ENCODE data around the gene KLK4. TPM values are rescaled to one million over a fixed set of nuclear protein-coding genes. Genes with fewer than 3 reads are reported as not detected.

Gene KLK4
- total and polyA plus RNA-seq, 10 of the 15 experiments (the other 5 are each of a cell fraction or from before 2014, with no cell fraction given), result 0.06 to 0.31 TPM; not detected in 8

DNA sequence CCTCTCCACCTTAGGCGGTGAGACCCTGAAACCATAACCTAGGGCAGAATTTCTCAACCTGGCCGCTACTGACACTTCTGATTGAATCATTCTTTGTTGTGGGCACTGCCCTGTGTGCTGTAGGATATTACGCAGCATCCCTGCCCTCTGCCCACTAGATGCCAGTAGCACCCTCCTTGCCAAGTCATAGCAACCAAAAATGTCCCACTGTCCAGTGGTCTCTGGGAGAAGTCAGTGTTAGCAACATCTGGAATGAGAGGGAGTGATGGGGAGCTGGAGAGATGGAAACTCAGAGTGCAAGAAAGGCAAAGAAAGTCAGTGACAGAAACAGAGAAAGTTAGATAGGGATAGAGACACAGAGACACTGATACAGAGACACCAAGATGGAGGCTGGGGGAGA is 13.6 kb downstream of the KLK4 start:
- peak overlapping the region; percentile 39 for H3K4me2 ChIP-seq (ENCODE audit: control insufficient read depth, insufficient read depth)
- ChIA-PET POLR2A (interaction anchor here (1.5 to 2.0 kb wide), 4 partner anchors 9 to 80 kb away, joined by 4 to 13 read pairs (median 6); no protein-coding TSS in a partner anchor), SMC1A (ENCODE audit: uncharacterized antibody, unreplicated experiment) (interaction anchor here (0.7 to 4.7 kb wide), 5 partner anchors 8 to 103 kb away, joined by 3 to 28 read pairs (median 7); no protein-coding TSS in a partner anchor), RAD21 (ENCODE audit: unreplicated experiment) (interaction anchor here (1.0 to 3.8 kb wide), 6 partner anchors 8 to 80 kb away, joined by 3 to 19 read pairs (median 3); no protein-coding TSS in a partner anchor), CTCF (interaction anchor here (0.6 to 4.0 kb wide), 9 partner anchors 8 to 442 kb away, joined by 3 to 33 read pairs (median 5); no protein-coding TSS in a partner anchor)
- H3K9me3 ChIP-seq (replicated peaks; ENCODE audit: control insufficient read depth, insufficient read depth, low read length), result peaks cover 6% of the 10 kb centered on the region; the same call in 1 of the 3 replicates
- ATAC-seq (peak; percentile 63), DNase-seq (ENCODE audit: low read depth, low spot score) (no peak), FAIRE-seq (no peak)
- intact Hi-C loops (cut with micrococcal nuclease; ENCODE audit: unreplicated experiment), result loop anchor here (2.0 to 10.0 kb wide), 4 partner anchors 60 to 543 kb away; no protein-coding TSS in a partner anchor
- in situ Hi-C loops (cut with MboI), result loop anchor here (10.0 kb wide), 1 partner anchor 543 kb away; no protein-coding TSS in a partner anchor
- H4K20me1 ChIP-seq (ENCODE audit: control insufficient read depth, insufficient read depth), result no peaks in the 10 kb centered on the region
- H3K79me2 ChIP-seq (ENCODE audit: control insufficient read depth, insufficient read depth, low read length), result no peaks in the 10 kb centered on the region
- no TSS peak for BruUV-seq (replicated peaks)
- peak overlapping the region; percentile 76 for H3K27ac ChIP-seq (ENCODE audit: control insufficient read depth, insufficient read depth)
- 8% methylated on average over 3 of the region's 3 CpGs for WGBS (ENCODE audit: insufficient coverage, insufficient replicate concordance, low lambda C conversion rate, missing lambda C conversion rate)
- no peak overlapping the region for H3K4me3 ChIP-seq
- no peak overlapping the region; the same call in 1 of the 2 replicates for H2AFZ ChIP-seq (ENCODE audit: control insufficient read depth, low read depth, low read length)
- peaks cover 21% of the 10 kb centered on the region for H3K4me1 ChIP-seq (ENCODE audit: control insufficient read depth, insufficient read depth, low read length)
- no peaks in the 10 kb centered on the region for H3K27me3 ChIP-seq (replicated peaks in 1 of 2; ENCODE audit: control insufficient read depth in 2 of 2, insufficient read depth in 2 of 2, low read length in 1 of 2)
- H3K9ac ChIP-seq (ENCODE audit: control insufficient read depth, insufficient read depth, low read length), result peak overlapping the region; percentile 3; the same call in 1 of the 2 replicates
- no peaks in the 10 kb centered on the region for H3K36me3 ChIP-seq (ENCODE audit: control insufficient read depth in 2 of 2, insufficient read depth in 2 of 2, low read length in 1 of 2)
- TF ChIP-seq ZNF622 (IDR thresholded peaks at IDR 0.05), result no peak
- no peak for TF ChIP-seq NFXL1 (IDR thresholded peaks at IDR 0.05; ENCODE audit: borderline replicate concordance)
- peak; percentile 27; the same call in 1 of the 2 replicates for TF ChIP-seq NBN (IDR thresholded peaks at IDR 0.05)
- TF ChIP-seq PKNOX1 (IDR thresholded peaks at IDR 0.05), result peak; percentile 46; the same call in 1 of the 2 replicates
- TF ChIP-seq, protein P1, sequence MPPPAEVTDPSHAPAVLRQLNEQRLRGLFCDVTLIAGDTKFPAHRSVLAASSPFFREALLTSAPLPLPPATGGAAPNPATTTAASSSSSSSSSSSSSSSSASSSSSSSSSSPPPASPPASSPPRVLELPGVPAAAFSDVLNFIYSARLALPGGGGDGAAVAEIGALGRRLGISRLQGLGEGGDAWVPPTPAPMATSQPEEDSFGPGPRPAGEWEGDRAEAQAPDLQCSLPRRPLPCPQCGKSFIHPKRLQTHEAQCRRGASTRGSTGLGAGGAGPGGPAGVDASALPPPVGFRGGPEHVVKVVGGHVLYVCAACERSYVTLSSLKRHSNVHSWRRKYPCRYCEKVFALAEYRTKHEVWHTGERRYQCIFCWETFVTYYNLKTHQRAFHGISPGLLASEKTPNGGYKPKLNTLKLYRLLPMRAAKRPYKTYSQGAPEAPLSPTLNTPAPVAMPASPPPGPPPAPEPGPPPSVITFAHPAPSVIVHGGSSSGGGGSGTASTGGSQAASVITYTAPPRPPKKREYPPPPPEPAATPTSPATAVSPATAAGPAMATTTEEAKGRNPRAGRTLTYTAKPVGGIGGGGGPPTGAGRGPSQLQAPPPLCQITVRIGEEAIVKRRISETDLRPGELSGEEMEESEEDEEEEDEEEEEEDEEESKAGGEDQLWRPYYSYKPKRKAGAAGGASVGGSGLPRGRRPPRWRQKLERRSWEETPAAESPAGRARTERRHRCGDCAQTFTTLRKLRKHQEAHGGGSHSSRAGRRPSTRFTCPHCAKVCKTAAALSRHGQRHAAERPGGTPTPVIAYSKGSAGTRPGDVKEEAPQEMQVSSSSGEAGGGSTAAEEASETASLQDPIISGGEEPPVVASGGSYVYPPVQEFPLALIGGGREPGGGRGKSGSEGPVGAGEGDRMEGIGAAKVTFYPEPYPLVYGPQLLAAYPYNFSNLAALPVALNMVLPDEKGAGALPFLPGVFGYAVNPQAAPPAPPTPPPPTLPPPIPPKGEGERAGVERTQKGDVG (CRISPR knock-in tag; IDR thresholded peaks at IDR 0.05), result 0 out of 2 replicates have a peak, but pooled peaks have one; percentile 58
- TF ChIP-seq HDGF (IDR thresholded peaks at IDR 0.05), result peak; percentile 87; the same call in 1 of the 2 replicates
- TF ChIP-seq, protein P2, sequence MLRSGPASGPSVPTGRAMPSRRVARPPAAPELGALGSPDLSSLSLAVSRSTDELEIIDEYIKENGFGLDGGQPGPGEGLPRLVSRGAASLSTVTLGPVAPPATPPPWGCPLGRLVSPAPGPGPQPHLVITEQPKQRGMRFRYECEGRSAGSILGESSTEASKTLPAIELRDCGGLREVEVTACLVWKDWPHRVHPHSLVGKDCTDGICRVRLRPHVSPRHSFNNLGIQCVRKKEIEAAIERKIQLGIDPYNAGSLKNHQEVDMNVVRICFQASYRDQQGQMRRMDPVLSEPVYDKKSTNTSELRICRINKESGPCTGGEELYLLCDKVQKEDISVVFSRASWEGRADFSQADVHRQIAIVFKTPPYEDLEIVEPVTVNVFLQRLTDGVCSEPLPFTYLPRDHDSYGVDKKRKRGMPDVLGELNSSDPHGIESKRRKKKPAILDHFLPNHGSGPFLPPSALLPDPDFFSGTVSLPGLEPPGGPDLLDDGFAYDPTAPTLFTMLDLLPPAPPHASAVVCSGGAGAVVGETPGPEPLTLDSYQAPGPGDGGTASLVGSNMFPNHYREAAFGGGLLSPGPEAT (IDR thresholded peaks at IDR 0.05; ENCODE audit: low read depth), result peak; percentile 44; the same call in 1 of the 2 replicates
- TF ChIP-seq RB1 (IDR thresholded peaks at IDR 0.05; ENCODE audit: borderline replicate concordance), result 0 out of 2 replicates have a peak, but pooled peaks have one; percentile 29
- no peak for TF ChIP-seq CBX3 (IDR thresholded peaks at IDR 0.05; ENCODE audit: borderline replicate concordance, low read depth)
- TF ChIP-seq, protein P3, sequence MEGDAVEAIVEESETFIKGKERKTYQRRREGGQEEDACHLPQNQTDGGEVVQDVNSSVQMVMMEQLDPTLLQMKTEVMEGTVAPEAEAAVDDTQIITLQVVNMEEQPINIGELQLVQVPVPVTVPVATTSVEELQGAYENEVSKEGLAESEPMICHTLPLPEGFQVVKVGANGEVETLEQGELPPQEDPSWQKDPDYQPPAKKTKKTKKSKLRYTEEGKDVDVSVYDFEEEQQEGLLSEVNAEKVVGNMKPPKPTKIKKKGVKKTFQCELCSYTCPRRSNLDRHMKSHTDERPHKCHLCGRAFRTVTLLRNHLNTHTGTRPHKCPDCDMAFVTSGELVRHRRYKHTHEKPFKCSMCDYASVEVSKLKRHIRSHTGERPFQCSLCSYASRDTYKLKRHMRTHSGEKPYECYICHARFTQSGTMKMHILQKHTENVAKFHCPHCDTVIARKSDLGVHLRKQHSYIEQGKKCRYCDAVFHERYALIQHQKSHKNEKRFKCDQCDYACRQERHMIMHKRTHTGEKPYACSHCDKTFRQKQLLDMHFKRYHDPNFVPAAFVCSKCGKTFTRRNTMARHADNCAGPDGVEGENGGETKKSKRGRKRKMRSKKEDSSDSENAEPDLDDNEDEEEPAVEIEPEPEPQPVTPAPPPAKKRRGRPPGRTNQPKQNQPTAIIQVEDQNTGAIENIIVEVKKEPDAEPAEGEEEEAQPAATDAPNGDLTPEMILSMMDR (IDR thresholded peaks at IDR 0.05 in 2 of 3, conservative IDR thresholded peaks at IDR 0.05 in 1 of 3; ENCODE audit: control insufficient read depth in 2 of 3, extremely low read depth in 1 of 3, insufficient read depth in 1 of 3, low read depth in 3 of 3, low read length in 3 of 3), result peak; percentile 9 to 46 (median 35); a peak in 3 of 6 replicates

Data from GM12878 (cell line).